HepG2 (cell line): ENCODE measurements around the gene RRP9. TPM values are rescaled to one million over a fixed set of nuclear protein-coding genes. Genes with fewer than 3 reads are reported as not detected.

ENCODE experiments used
- CREM ChIP-seq, 2 experiments: sonication (generic) in 1 of 2; formaldehyde crosslinking in 1 of 2; IDR thresholded peaks; 2 replicates each; pipeline versions ENCODE4 v1.4.0 to v1.6.1; 2016 to 2020; ENCODE audit warnings: antibody characterized with exemption in 1 of 2, mild to moderate bottlenecking in 1 of 2, missing genetic modification reagents in 1 of 2
- HIVEP1 ChIP-seq: sonication (generic); formaldehyde crosslinking; IDR thresholded peaks from 2 replicates; pipeline ENCODE4 v1.4.0; 2020; ENCODE audit warnings: mild to moderate bottlenecking, missing genetic modification reagents
- LCORL ChIP-seq, 2 experiments: fragments of 450-650 bp in 1 of 2; sonication (generic) in 1 of 2; formaldehyde crosslinking in 1 of 2; IDR thresholded peaks; 2 replicates each; pipeline versions ENCODE4 v1.5.0 to v1.6.1; 2017 to 2020; ENCODE audit warnings: antibody characterized with exemption in 1 of 2, missing genetic modification reagents in 1 of 2
- MAFF ChIP-seq: IDR thresholded peaks from 2 replicates; pipeline ENCODE4 v1.6.1; 2011; ENCODE audit warnings: low read depth, low read length, improper control_type of control experiment
- MTF2 ChIP-seq: sonication (generic); formaldehyde crosslinking; IDR thresholded peaks from 2 replicates; pipeline ENCODE4 v1.5.0; 2020; ENCODE audit warnings: missing genetic modification reagents, borderline replicate concordance
- PCBP2 ChIP-seq: fragments of 200-400 bp; formaldehyde crosslinking; optimal IDR thresholded peaks from 2 replicates; pipeline ENCODE3; 2018; ENCODE audit warnings: low read length, low read depth; ENCODE audit not compliant: poor library complexity, severe bottlenecking
- PRMT3 ChIP-seq: sonication (generic); formaldehyde crosslinking; IDR thresholded peaks from 2 replicates; pipeline ENCODE4 v1.8.1; 2022; ENCODE audit warnings: low read depth, mild to moderate bottlenecking, moderate library complexity, missing genetic modification reagents, borderline replicate concordance
- SALL2 ChIP-seq: sonication (generic); formaldehyde crosslinking; IDR thresholded peaks from 2 replicates; pipeline ENCODE4 v1.8.1; 2023; ENCODE audit warnings: mild to moderate bottlenecking, missing genetic modification reagents, inconsistent platforms
- ZC3H13 ChIP-seq: sonication (generic); formaldehyde crosslinking; IDR thresholded peaks from 2 replicates; pipeline ENCODE4 v1.8.1; 2023; ENCODE audit warnings: mild to moderate bottlenecking, missing genetic modification reagents, moderate library complexity
- ZNF317 ChIP-seq: sonication (generic); formaldehyde crosslinking; IDR thresholded peaks from 2 replicates; pipeline ENCODE4 v1.5.0; 2020; ENCODE audit warnings: mild to moderate bottlenecking, missing genetic modification reagents
- ZNF34 ChIP-seq: sonication (generic); formaldehyde crosslinking; IDR thresholded peaks from 2 replicates; pipeline ENCODE4 v1.4.0; 2020; ENCODE audit warnings: mild to moderate bottlenecking, missing genetic modification reagents, borderline replicate concordance
- ZNF441 ChIP-seq: sonication (generic); formaldehyde crosslinking; IDR thresholded peaks from 2 replicates; pipeline ENCODE4 v1.7.0; 2021; ENCODE audit warnings: missing genetic modification reagents, borderline replicate concordance
- ZNF619 ChIP-seq: sonication (generic); formaldehyde crosslinking; IDR thresholded peaks from 2 replicates; pipeline ENCODE4 v1.4.0; 2020; ENCODE audit warnings: mild to moderate bottlenecking, missing genetic modification reagents
- ZNF713 ChIP-seq: sonication (generic); formaldehyde crosslinking; IDR thresholded peaks from 2 replicates; pipeline ENCODE4 v1.4.0; 2020; ENCODE audit warnings: mild to moderate bottlenecking, missing genetic modification reagents
- ZNF761 ChIP-seq: sonication (generic); formaldehyde crosslinking; conservative IDR thresholded peaks from 2 replicates; pipeline ENCODE4 v1.4.0; 2020; ENCODE audit warnings: mild to moderate bottlenecking, missing genetic modification reagents
- polyA plus RNA-seq, 8 experiments: library from polyadenylated mRNA; depleted of rRNA in 3 of 8; stranded (reverse) in 7 of 8; unstranded in 1 of 8; fragments of >200 nt; fragmentation: Illumina TruSeq in 4 of 8; extraction: Trizol in 4 of 8; gene quantifications; 2 replicates each; pipeline versions ENCODE4 v1.2.1 to v1.2.3, GENCODE V29; 2011 to 2016; ENCODE audit warnings: low read depth in 4 of 8, missing spikeins in 1 of 8, mixed read lengths in 1 of 8; ENCODE audit not compliant: insufficient read depth in 1 of 8
- total RNA-seq, 5 experiments: library from RNA; depleted of rRNA; stranded (reverse); fragments of >200 nt; fragmentation: Illumina TruSeq; extraction: Trizol; gene quantifications; 2 replicates each; pipeline ENCODE4 v1.2.3, GENCODE V29; 2016; ENCODE audit warnings: low read depth in 1 of 5
- TF ChIP-seq, protein P1 (sequence below): IDR thresholded peaks from 2 replicates; pipeline ENCODE4 v1.6.1; 2016; ENCODE audit warnings: low read depth
- TF ChIP-seq, protein P2 (sequence below): sonication (generic); formaldehyde crosslinking; IDR thresholded peaks from 2 replicates; pipeline ENCODE4; 2020; ENCODE audit warnings: missing genetic modification reagents, mild to moderate bottlenecking, borderline replicate concordance
- TF ChIP-seq, protein P3 (sequence below): sonication (generic); formaldehyde crosslinking; IDR thresholded peaks from 2 replicates; pipeline ENCODE4 v1.4.0; 2020; ENCODE audit warnings: missing genetic modification reagents
- TF ChIP-seq, protein P4 (sequence below): sonication (generic); formaldehyde crosslinking; IDR thresholded peaks from 2 replicates; pipeline ENCODE4 v1.4.0; 2020; ENCODE audit warnings: missing genetic modification reagents
- TF ChIP-seq, protein P5 (sequence below): sonication (generic); formaldehyde crosslinking; IDR thresholded peaks from 2 replicates; pipeline ENCODE4 v1.4.0; 2020; ENCODE audit warnings: missing genetic modification reagents; ENCODE audit errors: not compliant biosample characterization

The RRP9 gene
- total and polyA plus RNA-seq, 2 of the 13 experiments (the other 11 are each of a cell fraction or from before 2014, with no cell fraction given), result 14.8 to 44.0 TPM

DNA sequence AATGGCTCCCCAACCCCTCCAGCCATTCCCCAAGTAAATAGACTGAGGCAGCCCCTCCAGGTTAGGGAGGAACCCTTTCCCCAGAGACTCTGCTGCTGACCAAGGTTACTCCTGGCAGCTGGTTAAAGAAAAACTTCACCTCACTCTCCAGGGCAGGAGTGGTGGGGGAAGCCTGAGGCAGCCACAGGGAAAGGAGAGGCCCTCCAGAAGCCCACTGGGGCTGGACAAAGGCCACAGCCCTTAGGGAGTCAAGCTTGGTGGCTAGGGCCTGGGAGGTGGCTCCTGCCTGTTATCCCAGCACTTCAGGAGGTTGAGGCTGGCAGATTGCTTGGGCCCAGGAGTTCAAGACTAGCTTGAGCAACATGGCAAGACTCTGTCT, 42.6 kb upstream of the RRP9 start (continued):
- no peak for TF ChIP-seq ZNF34 (CRISPR knock-in tag)
- TF ChIP-seq PCBP2, result no peak
- no peak for TF ChIP-seq ZNF317 (CRISPR knock-in tag)
- TF ChIP-seq, protein P1, sequence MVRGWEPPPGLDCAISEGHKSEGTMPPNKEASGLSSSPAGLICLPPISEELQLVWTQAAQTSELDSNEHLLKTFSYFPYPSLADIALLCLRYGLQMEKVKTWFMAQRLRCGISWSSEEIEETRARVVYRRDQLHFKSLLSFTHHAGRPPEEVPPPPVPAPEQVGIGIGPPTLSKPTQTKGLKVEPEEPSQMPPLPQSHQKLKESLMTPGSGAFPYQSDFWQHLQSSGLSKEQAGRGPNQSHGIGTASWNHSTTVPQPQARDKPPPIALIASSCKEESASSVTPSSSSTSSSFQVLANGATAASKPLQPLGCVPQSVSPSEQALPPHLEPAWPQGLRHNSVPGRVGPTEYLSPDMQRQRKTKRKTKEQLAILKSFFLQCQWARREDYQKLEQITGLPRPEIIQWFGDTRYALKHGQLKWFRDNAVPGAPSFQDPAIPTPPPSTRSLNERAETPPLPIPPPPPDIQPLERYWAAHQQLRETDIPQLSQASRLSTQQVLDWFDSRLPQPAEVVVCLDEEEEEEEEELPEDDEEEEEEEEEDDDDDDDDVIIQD (CRISPR knock-in tag), result no peak
- TF ChIP-seq, protein P2, sequence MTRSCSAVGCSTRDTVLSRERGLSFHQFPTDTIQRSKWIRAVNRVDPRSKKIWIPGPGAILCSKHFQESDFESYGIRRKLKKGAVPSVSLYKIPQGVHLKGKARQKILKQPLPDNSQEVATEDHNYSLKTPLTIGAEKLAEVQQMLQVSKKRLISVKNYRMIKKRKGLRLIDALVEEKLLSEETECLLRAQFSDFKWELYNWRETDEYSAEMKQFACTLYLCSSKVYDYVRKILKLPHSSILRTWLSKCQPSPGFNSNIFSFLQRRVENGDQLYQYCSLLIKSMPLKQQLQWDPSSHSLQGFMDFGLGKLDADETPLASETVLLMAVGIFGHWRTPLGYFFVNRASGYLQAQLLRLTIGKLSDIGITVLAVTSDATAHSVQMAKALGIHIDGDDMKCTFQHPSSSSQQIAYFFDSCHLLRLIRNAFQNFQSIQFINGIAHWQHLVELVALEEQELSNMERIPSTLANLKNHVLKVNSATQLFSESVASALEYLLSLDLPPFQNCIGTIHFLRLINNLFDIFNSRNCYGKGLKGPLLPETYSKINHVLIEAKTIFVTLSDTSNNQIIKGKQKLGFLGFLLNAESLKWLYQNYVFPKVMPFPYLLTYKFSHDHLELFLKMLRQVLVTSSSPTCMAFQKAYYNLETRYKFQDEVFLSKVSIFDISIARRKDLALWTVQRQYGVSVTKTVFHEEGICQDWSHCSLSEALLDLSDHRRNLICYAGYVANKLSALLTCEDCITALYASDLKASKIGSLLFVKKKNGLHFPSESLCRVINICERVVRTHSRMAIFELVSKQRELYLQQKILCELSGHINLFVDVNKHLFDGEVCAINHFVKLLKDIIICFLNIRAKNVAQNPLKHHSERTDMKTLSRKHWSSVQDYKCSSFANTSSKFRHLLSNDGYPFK (CRISPR knock-in tag), result no peak
- TF ChIP-seq MTF2 (CRISPR knock-in tag), result no peak
- no peak for TF ChIP-seq MAFF
- TF ChIP-seq ZNF761 (CRISPR knock-in tag), result no peak
- TF ChIP-seq, protein P3, sequence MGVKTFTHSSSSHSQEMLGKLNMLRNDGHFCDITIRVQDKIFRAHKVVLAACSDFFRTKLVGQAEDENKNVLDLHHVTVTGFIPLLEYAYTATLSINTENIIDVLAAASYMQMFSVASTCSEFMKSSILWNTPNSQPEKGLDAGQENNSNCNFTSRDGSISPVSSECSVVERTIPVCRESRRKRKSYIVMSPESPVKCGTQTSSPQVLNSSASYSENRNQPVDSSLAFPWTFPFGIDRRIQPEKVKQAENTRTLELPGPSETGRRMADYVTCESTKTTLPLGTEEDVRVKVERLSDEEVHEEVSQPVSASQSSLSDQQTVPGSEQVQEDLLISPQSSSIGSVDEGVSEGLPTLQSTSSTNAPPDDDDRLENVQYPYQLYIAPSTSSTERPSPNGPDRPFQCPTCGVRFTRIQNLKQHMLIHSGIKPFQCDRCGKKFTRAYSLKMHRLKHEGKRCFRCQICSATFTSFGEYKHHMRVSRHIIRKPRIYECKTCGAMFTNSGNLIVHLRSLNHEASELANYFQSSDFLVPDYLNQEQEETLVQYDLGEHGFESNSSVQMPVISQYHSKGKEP (CRISPR knock-in tag), result no peak
- TF ChIP-seq SALL2, result no peak
- 0 out of 2 replicates have a peak, but pooled peaks have one; percentile 26 for TF ChIP-seq HIVEP1
- TF ChIP-seq LCORL (IDR thresholded peaks at IDR 0.05), result no peak
- TF ChIP-seq LCORL (CRISPR knock-in tag; IDR thresholded peaks at IDR 0.05), result no peak
- TF ChIP-seq PRMT3 (CRISPR knock-in tag), result no peak
- no peak for TF ChIP-seq ZNF441 (CRISPR knock-in tag)
- no peak for TF ChIP-seq ZC3H13 (CRISPR knock-in tag)
- TF ChIP-seq, protein P4, sequence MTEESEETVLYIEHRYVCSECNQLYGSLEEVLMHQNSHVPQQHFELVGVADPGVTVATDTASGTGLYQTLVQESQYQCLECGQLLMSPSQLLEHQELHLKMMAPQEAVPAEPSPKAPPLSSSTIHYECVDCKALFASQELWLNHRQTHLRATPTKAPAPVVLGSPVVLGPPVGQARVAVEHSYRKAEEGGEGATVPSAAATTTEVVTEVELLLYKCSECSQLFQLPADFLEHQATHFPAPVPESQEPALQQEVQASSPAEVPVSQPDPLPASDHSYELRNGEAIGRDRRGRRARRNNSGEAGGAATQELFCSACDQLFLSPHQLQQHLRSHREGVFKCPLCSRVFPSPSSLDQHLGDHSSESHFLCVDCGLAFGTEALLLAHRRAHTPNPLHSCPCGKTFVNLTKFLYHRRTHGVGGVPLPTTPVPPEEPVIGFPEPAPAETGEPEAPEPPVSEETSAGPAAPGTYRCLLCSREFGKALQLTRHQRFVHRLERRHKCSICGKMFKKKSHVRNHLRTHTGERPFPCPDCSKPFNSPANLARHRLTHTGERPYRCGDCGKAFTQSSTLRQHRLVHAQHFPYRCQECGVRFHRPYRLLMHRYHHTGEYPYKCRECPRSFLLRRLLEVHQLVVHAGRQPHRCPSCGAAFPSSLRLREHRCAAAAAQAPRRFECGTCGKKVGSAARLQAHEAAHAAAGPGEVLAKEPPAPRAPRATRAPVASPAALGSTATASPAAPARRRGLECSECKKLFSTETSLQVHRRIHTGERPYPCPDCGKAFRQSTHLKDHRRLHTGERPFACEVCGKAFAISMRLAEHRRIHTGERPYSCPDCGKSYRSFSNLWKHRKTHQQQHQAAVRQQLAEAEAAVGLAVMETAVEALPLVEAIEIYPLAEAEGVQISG (CRISPR knock-in tag), result 0 out of 2 replicates have a peak, but pooled peaks have one; percentile 6
- TF ChIP-seq, protein P5, sequence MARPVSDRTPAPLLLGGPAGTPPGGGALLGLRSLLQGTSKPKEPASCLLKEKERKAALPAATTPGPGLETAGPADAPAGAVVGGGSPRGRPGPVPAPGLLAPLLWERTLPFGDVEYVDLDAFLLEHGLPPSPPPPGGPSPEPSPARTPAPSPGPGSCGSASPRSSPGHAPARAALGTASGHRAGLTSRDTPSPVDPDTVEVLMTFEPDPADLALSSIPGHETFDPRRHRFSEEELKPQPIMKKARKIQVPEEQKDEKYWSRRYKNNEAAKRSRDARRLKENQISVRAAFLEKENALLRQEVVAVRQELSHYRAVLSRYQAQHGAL (CRISPR knock-in tag), result no peak
- TF ChIP-seq ZNF713 (CRISPR knock-in tag), result 0 out of 2 replicates have a peak, but pooled peaks have one; percentile 53
- TF ChIP-seq ZNF619, result 0 out of 2 replicates have a peak, but pooled peaks have one; percentile 18
- TF ChIP-seq CREM (IDR thresholded peaks at IDR 0.05), result no peak
- TF ChIP-seq CREM (CRISPR knock-in tag; IDR thresholded peaks at IDR 0.05), result no peak
